SK-N-SH (cell line): ENCODE data around the gene PLEKHM2. TPM values are rescaled to one million over a fixed set of nuclear protein-coding genes. Genes with fewer than 3 reads are reported as not detected.

Experiments
- CTCF ChIA-PET: fragments of 300-600, 350-600 bp; formaldehyde crosslinking; extraction: SDS; loops from one replicate; lab custom pipeline; 2021; lab: Yijun Ruan, JAX
- POLR2A ChIA-PET: fragments of 350-600 bp; sonication (Branson Sonifier 250); formaldehyde crosslinking; extraction: SDS; loops from one replicate; lab custom pipeline; 2020; ENCODE audit warnings: antibody characterized with exemption, inconsistent platforms; lab: Yijun Ruan, JAX
- DNase-seq: peaks from one replicate; pipeline ENCODE4 v3.0.0; 2012
- H2AFZ ChIP-seq: fragments of 200-600 bp; sonication (generic); 2 replicates; pipeline ENCODE4 v1.8.1; 2016; ENCODE audit warnings: antibody characterized with exemption, mild to moderate bottlenecking, low read depth
- H3F3A ChIP-seq: fragments of 200-600 bp; sonication (generic); replicated peaks from 2 replicates; pipeline ENCODE3; 2016; ENCODE audit warnings: antibody characterized with exemption, mild to moderate bottlenecking; ENCODE audit not compliant: insufficient read depth
- H3K27ac ChIP-seq, 2 experiments: fragments of 200-500 bp in 1 of 2; fragments of 200-600 bp in 1 of 2; sonication (Bioruptor generic) in 1 of 2; sonication (generic), shearing (Covaris generic) in 1 of 2; 2 replicates each; pipeline versions ENCODE4 v1.5.1 to v1.6.1; 2014 to 2016; ENCODE audit warnings: low read depth in 2 of 2, inconsistent platforms in 1 of 2, low read length in 1 of 2, mild to moderate bottlenecking in 1 of 2, mixed read lengths in 1 of 2
- H3K27me3 ChIP-seq: fragments of 200-600 bp; sonication (generic), shearing (Covaris generic); 2 replicates; pipeline ENCODE4 v1.6.1; 2016; ENCODE audit warnings: mixed run types; ENCODE audit not compliant: insufficient read depth
- H3K36me3 ChIP-seq, 2 experiments: fragments of 200-500 bp in 1 of 2; fragments of 200-600 bp in 1 of 2; sonication (Bioruptor generic) in 1 of 2; sonication (generic) in 1 of 2; replicated peaks in 1 of 2; 2 replicates each; pipeline versions ENCODE3 to v1.5.1; 2014 to 2016; ENCODE audit warnings: low read length in 1 of 2, mild to moderate bottlenecking in 1 of 2; ENCODE audit not compliant: insufficient read depth in 2 of 2, control insufficient read depth in 1 of 2
- H3K4me1 ChIP-seq, 2 experiments: fragments of 200-500 bp in 1 of 2; fragments of 200-600 bp in 1 of 2; sonication (Bioruptor generic) in 1 of 2; sonication (generic), shearing (Covaris generic) in 1 of 2; 2 replicates each; pipeline versions ENCODE4 v1.5.1 to v1.6.1; 2014 to 2016; ENCODE audit warnings: low read depth in 1 of 2, low read length in 1 of 2, mixed run types in 1 of 2; ENCODE audit not compliant: insufficient read depth in 2 of 2, control insufficient read depth in 1 of 2
- H3K4me2 ChIP-seq: fragments of 200-600 bp; sonication (generic), shearing (Covaris generic); 2 replicates; pipeline ENCODE4 v1.6.1; 2017; ENCODE audit warnings: mixed run types
- H3K4me3 ChIP-seq, 2 experiments: fragments of 200-500 bp in 1 of 2; fragments of 200-600 bp in 1 of 2; sonication (Bioruptor generic) in 1 of 2; sonication (generic), shearing (Covaris generic) in 1 of 2; 2 replicates each; pipeline versions ENCODE4 v1.5.1 to v1.8.1; 2014 to 2016; ENCODE audit warnings: low read depth in 2 of 2, inconsistent platforms in 1 of 2, low read length in 1 of 2, mild to moderate bottlenecking in 1 of 2, mixed read lengths in 1 of 2, moderate library complexity in 1 of 2
- H3K79me2 ChIP-seq: fragments of 200-600 bp; sonication (generic); 2 replicates; pipeline ENCODE4 v1.8.1; 2017; ENCODE audit warnings: mild to moderate bottlenecking; ENCODE audit not compliant: insufficient read depth
- H3K9ac ChIP-seq: fragments of 200-600 bp; sonication (generic); 2 replicates; pipeline ENCODE4 v1.6.1; 2017; ENCODE audit warnings: mixed run types
- H3K9me2 ChIP-seq: fragments of 200-600 bp; sonication (generic); 2 replicates; pipeline ENCODE4 v1.6.1; 2017; ENCODE audit warnings: mixed run types
- H3K9me3 ChIP-seq: fragments of 200-600 bp; sonication (generic); 2 replicates; pipeline ENCODE4 v1.6.1; 2017; ENCODE audit warnings: mixed run types, mild to moderate bottlenecking, moderate library complexity
- H4K20me1 ChIP-seq: fragments of 200-600 bp; sonication (generic); 2 replicates; pipeline ENCODE4 v1.6.1; 2017; ENCODE audit warnings: mild to moderate bottlenecking, mixed run types; ENCODE audit not compliant: insufficient read depth
- CTCF ChIP-seq: fragments of 200-600 bp; sonication (generic); IDR thresholded peaks from 2 replicates; pipeline ENCODE4 v1.6.1; 2017; ENCODE audit warnings: antibody characterized with exemption, mild to moderate bottlenecking, moderate library complexity
- EZH2phosphoT487 ChIP-seq: fragments of 200-600 bp; sonication (generic); IDR thresholded peaks from 2 replicates; pipeline ENCODE4 v1.6.1; 2017; ENCODE audit warnings: low read depth, mixed run types, mild to moderate bottlenecking, antibody characterized with exemption, moderate library complexity, borderline replicate concordance
- MXI1 ChIP-seq: IDR thresholded peaks from 2 replicates; pipeline ENCODE4 v1.6.1; 2012; ENCODE audit warnings: mild to moderate bottlenecking, low read depth, low read length, improper control_type of control experiment
- RXRA ChIP-seq: IDR thresholded peaks from 2 replicates; pipeline ENCODE4 v1.4.0; 2012; ENCODE audit warnings: low read depth, mild to moderate bottlenecking, borderline replicate concordance
- TAF1 ChIP-seq: IDR thresholded peaks from 2 replicates; pipeline ENCODE4 v1.6.1; 2012; ENCODE audit warnings: low read depth, mild to moderate bottlenecking, low read length, moderate library complexity, borderline replicate concordance
- WGBS: methylation state at CpG from one replicate; pipeline ENCODE4 v1.1.6; 2017; ENCODE audit warnings: low lambda C conversion rate; 5-methylcytosine and 5-hydroxymethylcytosine counted together
- polyA plus RNA-seq, 3 experiments: library from polyadenylated mRNA; depleted of rRNA; stranded (reverse); fragments of >200 nt; gene quantifications; 2 replicates each; pipeline ENCODE4 v1.2.3, GENCODE V29; 2012

PLEKHM2 gene
- polyA plus RNA-seq, 1 of the 3 experiments (the other 2 are of a cell fraction), result 38.9 TPM

- peaks cover 42% of the 10 kb centered on the region for H3F3A ChIP-seq
- WGBS, result 9% methylated on average over 40 of the region's 58 CpGs
- peak within 1 kb of the TSS; percentile 68; the same call in 1 of the 2 replicates for H2AFZ ChIP-seq
- TF ChIP-seq RXRA (no peak), TAF1 (0 out of 2 replicates have a peak, but pooled peaks have one; percentile 21)
- peak within 1 kb of the TSS; percentile 74 to 82 for H3K4me3 ChIP-seq
- no peaks in the 10 kb centered on the region for H3K9me3 ChIP-seq
- H3K79me2 ChIP-seq, result peaks cover 47% of the 10 kb centered on the region
- DNase-seq, result peak; percentile 78
- H3K9me2 ChIP-seq, result no peaks in the 10 kb centered on the region
- H4K20me1 ChIP-seq, result peaks cover 15% of the 10 kb centered on the region
- peaks cover 28 to 47% of the 10 kb centered on the region in 2 experiments for H3K4me1 ChIP-seq
- ChIA-PET CTCF (interaction anchor here (1.6 to 1.8 kb wide), 2 partner anchors 18 to 34 kb away, joined by 5 to 6 read pairs; no protein-coding TSS in a partner anchor), POLR2A (interaction anchor here (1.3 kb wide), 1 partner anchor 155 kb away, joined by 3 read pairs; no protein-coding TSS in a partner anchor)
- H3K9ac ChIP-seq, result peak within 1 kb of the TSS; percentile 97
- H3K4me2 ChIP-seq, result peak within 1 kb of the TSS; percentile 88
- no peaks in the 10 kb centered on the region for H3K36me3 ChIP-seq
- no peaks in the 10 kb centered on the region for H3K27me3 ChIP-seq
- H3K27ac ChIP-seq, result peak within 1 kb of the TSS; percentile 84 to 92
These were observed 74.3 kb downstream of the PLEKHM2 start, which contains the start of gene FBLIM1 for GRCh38 chr1:15758343-15758931. FBLIM1 (plus strand) TSS chr1:15758795; CDS start chr1:15764984, 6,189 bp downstream.

- no peaks in the 10 kb centered on the region for H3K36me3 ChIP-seq
- DNase-seq, result peak; percentile 84
These were observed 75.0 kb downstream of the PLEKHM2 start for GRCh38 chr1:15758953-15759661.

More at GRCh38 chr1:15758953-15759661, 75.0 kb downstream of the PLEKHM2 start:
- POLR2A ChIA-PET, result interaction anchor here (0.9 to 1.2 kb wide), 2 partner anchors 10 to 11 kb away, joined by 3 to 5 read pairs; no protein-coding TSS in a partner anchor
- Histone ChIP-seq H3K27me3 (no peaks in the 10 kb centered on the region), H3K9me2 (no peaks in the 10 kb centered on the region), H3K9ac (peak overlapping the region; percentile 97), H3K4me1 (peaks cover 28 to 47% of the 10 kb centered on the region in 2 experiments), H2AFZ (no peak overlapping the region)
- CTCF ChIA-PET, result interaction anchor here (1.6 to 4.9 kb wide), 2 partner anchors 19 to 32 kb away, joined by 5 to 18 read pairs; no protein-coding TSS in a partner anchor
- TF ChIP-seq MXI1 (0 out of 2 replicates have a peak, but pooled peaks have one; percentile 22), CTCF (peak; percentile 8; the same call in 1 of the 2 replicates), EZH2phosphoT487 (no peak)
- TF ChIP-seq, all 33 proteins: peak for 2
- Histone ChIP-seq H3K9me3 (no peaks in the 10 kb centered on the region), H3F3A (peaks cover 42% of the 10 kb centered on the region), H3K4me3 (peak overlapping the region; percentile 74 to 82), H3K79me2 (peaks cover 54% of the 10 kb centered on the region), H4K20me1 (peaks cover 22% of the 10 kb centered on the region), H3K4me2 (peak overlapping the region; percentile 88), H3K27ac (peak overlapping the region; percentile 84 to 85)
- WGBS, result 4% methylated on average over 14 of the region's 58 CpGs
